Measurements from ENCODE around the gene HDHD3.
A peak's percentile ranks its signal among the peaks of the same experiment; 100 is the strongest.

DNA sequence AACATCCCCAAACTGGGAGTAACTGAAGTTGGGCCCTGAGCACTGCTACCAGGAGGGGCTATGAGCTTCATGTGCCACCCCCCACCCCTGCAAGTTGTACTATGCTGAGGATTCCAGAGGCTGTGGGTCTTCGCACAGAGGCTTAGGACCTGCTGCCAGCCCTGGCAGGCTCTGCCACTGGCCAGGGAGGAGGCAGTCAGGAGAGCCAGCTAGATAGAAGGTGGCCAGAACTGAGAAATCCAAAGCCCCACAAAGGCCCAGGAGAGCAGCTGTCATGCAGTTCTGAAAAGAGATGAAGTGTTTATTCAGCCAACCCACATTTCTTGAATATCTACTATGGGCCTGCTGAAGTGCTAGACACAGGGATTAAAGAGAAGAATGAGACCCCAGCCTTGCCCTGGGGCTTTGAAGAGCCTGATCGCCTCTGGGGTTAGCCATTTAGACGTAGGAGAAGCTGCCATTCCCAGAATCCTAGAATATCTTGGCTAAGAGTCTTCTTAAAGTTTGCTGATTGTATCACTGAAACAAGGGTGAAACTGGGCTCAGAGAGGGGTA, 22.9 kb upstream of the HDHD3 start:
- TF ChIP-seq, protein P1, sequence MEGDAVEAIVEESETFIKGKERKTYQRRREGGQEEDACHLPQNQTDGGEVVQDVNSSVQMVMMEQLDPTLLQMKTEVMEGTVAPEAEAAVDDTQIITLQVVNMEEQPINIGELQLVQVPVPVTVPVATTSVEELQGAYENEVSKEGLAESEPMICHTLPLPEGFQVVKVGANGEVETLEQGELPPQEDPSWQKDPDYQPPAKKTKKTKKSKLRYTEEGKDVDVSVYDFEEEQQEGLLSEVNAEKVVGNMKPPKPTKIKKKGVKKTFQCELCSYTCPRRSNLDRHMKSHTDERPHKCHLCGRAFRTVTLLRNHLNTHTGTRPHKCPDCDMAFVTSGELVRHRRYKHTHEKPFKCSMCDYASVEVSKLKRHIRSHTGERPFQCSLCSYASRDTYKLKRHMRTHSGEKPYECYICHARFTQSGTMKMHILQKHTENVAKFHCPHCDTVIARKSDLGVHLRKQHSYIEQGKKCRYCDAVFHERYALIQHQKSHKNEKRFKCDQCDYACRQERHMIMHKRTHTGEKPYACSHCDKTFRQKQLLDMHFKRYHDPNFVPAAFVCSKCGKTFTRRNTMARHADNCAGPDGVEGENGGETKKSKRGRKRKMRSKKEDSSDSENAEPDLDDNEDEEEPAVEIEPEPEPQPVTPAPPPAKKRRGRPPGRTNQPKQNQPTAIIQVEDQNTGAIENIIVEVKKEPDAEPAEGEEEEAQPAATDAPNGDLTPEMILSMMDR (IDR thresholded peaks at IDR 0.05), result no peak
- TF ChIP-seq POLR2A (IDR thresholded peaks at IDR 0.05), result peak in 1 of 2 donors; percentile 32

Measured in adrenal gland (tissue), 5 donors.